GM12878 (cell line): ENCODE results near the gene PCBD1. TPM values are rescaled to one million over a fixed set of nuclear protein-coding genes. Genes with fewer than 3 reads are reported as not detected.

Source experiments
- ATAC-seq: fragments of 200-7000 bp; cut with Tn5 transposase; 3 replicates; pipeline ENCODE4 v1.9.1; 2020; ENCODE audit warnings: mild to moderate bottlenecking, moderate library complexity
- BruUV-seq: library from RNA; stranded (reverse); fragments of 400-500 nt; replicated peaks from 2 replicates; lab custom pipeline; 2021; lab: Mats Ljungman, UMichigan
- CTCF ChIA-PET: fragments of 300-600 bp; sonication (Branson Sonifier 250); formaldehyde crosslinking; extraction: SDS; loops from one replicate; lab custom pipeline; 2021; ENCODE audit warnings: inconsistent platforms; lab: Yijun Ruan, JAX
- POLR2A ChIA-PET: fragments of 350-600 bp; formaldehyde crosslinking; extraction: SDS; loops from one replicate; lab custom pipeline; 2021; ENCODE audit warnings: inconsistent platforms; lab: Charles Lee
- RAD21 ChIA-PET: fragments of 300-600 bp; sonication (Branson Sonifier 250); formaldehyde crosslinking; loops from one replicate; lab custom pipeline; 2023; ENCODE audit warnings: antibody characterized with exemption; ENCODE audit not compliant: unreplicated experiment; lab: Charles Lee
- SMC1A ChIA-PET: fragments of 300-600 bp; sonication (Branson Sonifier 250); formaldehyde crosslinking; loops from one replicate; lab custom pipeline; 2023; ENCODE audit not compliant: unreplicated experiment, uncharacterized antibody; lab: Charles Lee
- DNase-seq: peaks from one replicate; pipeline ENCODE4 v3.0.0-alpha.2; 2011; ENCODE audit warnings: low read depth, low spot score
- FAIRE-seq: peaks from 3 replicates; lab custom pipeline; 2011; peaks lifted over from hg19 to GRCh38; lab: Jason Lieb, UNC
- H2AFZ ChIP-seq: 2 replicates; pipeline ENCODE4 v1.6.0; 2011; ENCODE audit warnings: low read depth, low read length, control low read depth; ENCODE audit not compliant: control insufficient read depth
- H3K27ac ChIP-seq: 2 replicates; pipeline ENCODE4 v1.5.1; 2011; ENCODE audit warnings: control low read depth; ENCODE audit not compliant: control insufficient read depth, insufficient read depth
- H3K27me3 ChIP-seq, 2 experiments: replicated peaks in 1 of 2; 2 replicates each; pipeline versions ENCODE4 v1.6.0 to v1.6.1; 2011; ENCODE audit warnings: low read length in 1 of 2; ENCODE audit not compliant: control insufficient read depth in 2 of 2, insufficient read depth in 2 of 2
- H3K36me3 ChIP-seq, 2 experiments: 2 replicates each; pipeline ENCODE4 v1.5.1; 2011; ENCODE audit warnings: low read length in 1 of 2; ENCODE audit not compliant: control insufficient read depth in 2 of 2, insufficient read depth in 2 of 2
- H3K4me1 ChIP-seq: 2 replicates; pipeline ENCODE4 v1.6.1; 2011; ENCODE audit warnings: mild to moderate bottlenecking, low read length, moderate library complexity, mixed read lengths; ENCODE audit not compliant: control insufficient read depth, insufficient read depth
- H3K4me2 ChIP-seq: 2 replicates; pipeline ENCODE4 v1.6.0; 2011; ENCODE audit warnings: control low read depth; ENCODE audit not compliant: control insufficient read depth, insufficient read depth
- H3K4me3 ChIP-seq: fragments of 200-600 bp; sonication (generic); 2 replicates; pipeline ENCODE4 v1.5.1; 2016
- H3K79me2 ChIP-seq: 2 replicates; pipeline ENCODE4 v1.6.0; 2011; ENCODE audit warnings: low read length; ENCODE audit not compliant: control insufficient read depth, insufficient read depth
- H3K9ac ChIP-seq: 2 replicates; pipeline ENCODE4 v1.8.0; 2011; ENCODE audit warnings: low read length, control low read depth, mixed read lengths; ENCODE audit not compliant: control insufficient read depth, insufficient read depth
- H3K9me3 ChIP-seq: replicated peaks from 3 replicates; pipeline ENCODE4 v1.5.1; 2011; ENCODE audit warnings: mild to moderate bottlenecking, low read length; ENCODE audit not compliant: control insufficient read depth, insufficient read depth
- H4K20me1 ChIP-seq: 2 replicates; pipeline ENCODE4 v1.6.0; 2011; ENCODE audit not compliant: control insufficient read depth, insufficient read depth
- BHLHE40 ChIP-seq, 2 experiments: fragments of 450-650 bp in 1 of 2; IDR thresholded peaks; 2 replicates each; pipeline ENCODE4 v1.6.1; 2011 to 2017; ENCODE audit warnings: low read depth in 2 of 2, borderline replicate concordance in 1 of 2, improper control_type of control experiment in 1 of 2, low read length in 1 of 2, mild to moderate bottlenecking in 1 of 2
- CREM ChIP-seq: IDR thresholded peaks from 2 replicates; pipeline ENCODE4 v1.6.1; 2014; ENCODE audit warnings: antibody characterized with exemption, low read depth
- EZH2 ChIP-seq: IDR thresholded peaks from 2 replicates; pipeline ENCODE4 v1.6.1; 2012; ENCODE audit warnings: low read depth, mild to moderate bottlenecking, control low read depth, inconsistent platforms, low read length, borderline replicate concordance; ENCODE audit not compliant: control insufficient read depth
- HDGF ChIP-seq: fragments of 450-650 bp; IDR thresholded peaks from 2 replicates; pipeline ENCODE4 v1.6.1; 2016; ENCODE audit warnings: antibody characterized with exemption
- JUNB ChIP-seq: IDR thresholded peaks from 2 replicates; pipeline ENCODE4 v1.6.1; 2016; ENCODE audit warnings: antibody characterized with exemption, mild to moderate bottlenecking
- NKRF ChIP-seq: fragments of 450-650 bp; conservative IDR thresholded peaks from 2 replicates; pipeline ENCODE4 v1.6.1; 2017; ENCODE audit warnings: mild to moderate bottlenecking, moderate library complexity
- NR2C1 ChIP-seq: fragments of 450-650 bp; IDR thresholded peaks from 2 replicates; pipeline ENCODE4 v1.6.1; 2017; ENCODE audit warnings: antibody characterized with exemption, mild to moderate bottlenecking, moderate library complexity
- PAX8 ChIP-seq: fragments of 450-650 bp; IDR thresholded peaks from 2 replicates; pipeline ENCODE4 v1.6.1; 2017; ENCODE audit warnings: mild to moderate bottlenecking, moderate library complexity
- POLR2A ChIP-seq: IDR thresholded peaks from 2 replicates; pipeline ENCODE4 v1.6.1; 2011; ENCODE audit warnings: low read depth, mild to moderate bottlenecking, low read length
- STAT1 ChIP-seq: fragments of 450-650 bp; conservative IDR thresholded peaks from 2 replicates; pipeline ENCODE4 v1.6.1; 2014; ENCODE audit warnings: antibody characterized with exemption, mild to moderate bottlenecking
- ZBED1 ChIP-seq: IDR thresholded peaks from 2 replicates; pipeline ENCODE4 v1.6.1; 2016; ENCODE audit warnings: borderline replicate concordance
- ZBTB40 ChIP-seq: fragments of 450-650 bp; IDR thresholded peaks from 2 replicates; pipeline ENCODE4 v1.6.1; 2016; ENCODE audit warnings: mild to moderate bottlenecking, moderate library complexity, borderline replicate concordance
- ZNF24 ChIP-seq: fragments of 450-650 bp; IDR thresholded peaks from 2 replicates; pipeline ENCODE4 v1.6.1; 2017; ENCODE audit warnings: antibody characterized with exemption, mild to moderate bottlenecking
- ZNF384 ChIP-seq: IDR thresholded peaks from 2 replicates; pipeline ENCODE4 v1.6.1; 2012; ENCODE audit warnings: low read depth, mild to moderate bottlenecking, low read length, improper control_type of control experiment, borderline replicate concordance
- WGBS: methylation state at CpG from one replicate; pipeline ENCODE4 v1.1.6; 2016; ENCODE audit warnings: low lambda C conversion rate; ENCODE audit not compliant: insufficient replicate concordance, insufficient coverage; ENCODE audit errors: missing lambda C conversion rate; 5-methylcytosine and 5-hydroxymethylcytosine counted together
- in situ Hi-C: fragments of 300-500 bp; cut with MboI; formaldehyde crosslinking; loops from 9 replicates; pipeline ENCODE4 v1.14.3; 2018; ENCODE audit warnings: mixed read lengths
- intact Hi-C: fragments of 100-400 bp; cut with micrococcal nuclease; formaldehyde crosslinking; loops from one replicate; pipeline ENCODE4 v1.14.2; 2022; ENCODE audit not compliant: unreplicated experiment
- polyA plus RNA-seq, 11 experiments: library from polyadenylated mRNA; depleted of rRNA in 4 of 11; unstranded in 6 of 11; stranded (reverse) in 5 of 11; fragments of >200 nt; fragmentation: Nextera tagmentation in 4 of 11; fragmentation: Illumina TruSeq in 1 of 11; extraction: Ambion mirVana in 4 of 11; extraction: Trizol in 1 of 11; gene quantifications; 1 replicate in 1 of 11; 2 replicates in 10 of 11; pipeline versions ENCODE4 v1.2.1 to v1.2.3, GENCODE V29; 2011 to 2016; ENCODE audit warnings: inconsistent platforms in 2 of 11, missing spikeins in 2 of 11, low read depth in 1 of 11
- total RNA-seq, 4 experiments: library from RNA; depleted of rRNA in 3 of 4; stranded (reverse); fragments of >200 nt in 3 of 4; fragmentation: Illumina TruSeq in 1 of 4; extraction: Trizol in 1 of 4; gene quantifications; 2 replicates each; pipeline versions ENCODE4 v1.2.1 to v1.2.3, GENCODE V29; 2013 to 2021

PCBD1 gene
- total and polyA plus RNA-seq, 10 of the 15 experiments (the other 5 are each of a cell fraction or from before 2014, with no cell fraction given) = 5.6 to 66.8 (median 34.2) TPM

DNA sequence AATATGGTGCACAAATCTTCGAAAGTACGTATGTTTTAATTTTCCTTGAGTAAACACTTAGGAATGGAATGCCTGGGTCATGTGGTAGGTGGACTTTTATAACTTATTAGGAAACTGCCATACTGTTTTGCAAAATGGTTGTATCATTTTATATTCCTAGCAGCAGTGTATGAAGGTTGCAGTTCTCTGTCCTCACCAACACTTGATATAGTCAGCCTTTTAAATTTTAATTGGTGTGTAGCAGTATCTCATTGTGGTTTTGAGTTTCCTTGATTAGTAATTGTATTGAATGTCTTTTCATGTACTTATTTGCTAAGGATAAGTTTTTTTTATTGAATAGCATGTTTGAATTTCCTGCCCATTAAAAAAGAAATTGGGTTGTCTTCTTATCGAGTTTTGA lies 926 bp upstream of the PCBD1 start:
- Histone ChIP-seq H3K9me3 (no peaks in the 10 kb centered on the region), H2AFZ (peak overlapping the region; percentile 22; the same call in 1 of the 2 replicates), H3K9ac (no peak overlapping the region), H3K79me2 (no peaks in the 10 kb centered on the region), H3K27me3 (no peaks in the 10 kb centered on the region), H4K20me1 (no peaks in the 10 kb centered on the region), H3K36me3 (peaks cover 0 to 1% of the 10 kb centered on the region in 2 experiments; a peak in 2 of 4 replicates), H3K4me1 (peaks cover 6% of the 10 kb centered on the region; the same call in 1 of the 2 replicates), H3K27ac (no peak overlapping the region), H3K4me2 (peak overlapping the region; percentile 94), H3K4me3 (peak overlapping the region; percentile 71; the same call in 1 of the 2 replicates)
- ChIA-PET CTCF (no interaction called here), SMC1A (interaction anchor here (1.6 kb wide), 1 partner anchor 10 kb away, joined by 5 read pairs; no protein-coding TSS in a partner anchor), RAD21 (no interaction called here), POLR2A (no interaction called here)
- no TSS peak for BruUV-seq
- intact Hi-C loops (loop anchor here (10.0 kb wide), 1 partner anchor 424 kb away; no protein-coding TSS in a partner anchor), in situ Hi-C loops (loop anchor here (10.0 kb wide), 1 partner anchor 424 kb away; no protein-coding TSS in a partner anchor)
- DNase-seq = no peak
- 95% methylated on average over 3 of the region's 3 CpGs for WGBS
- FAIRE-seq = no peak
- no peak for TF ChIP-seq NR2C1
- no peak for TF ChIP-seq ZBTB40
- no peak for TF ChIP-seq NKRF
- TF ChIP-seq BHLHE40 (IDR thresholded peaks at IDR 0.05; ENCODE audit: borderline replicate concordance in 1 of 2, low read depth in 2 of 2, low read length in 1 of 2) = no peak
- no peak for TF ChIP-seq POLR2A
- TF ChIP-seq JUNB = no peak
- TF ChIP-seq CREM = no peak
- no peak for TF ChIP-seq ZBED1
- no peak for TF ChIP-seq PAX8
- TF ChIP-seq ZNF24 = no peak
- no peak for TF ChIP-seq STAT1
- no peak for TF ChIP-seq EZH2
- TF ChIP-seq ZNF384 = no peak
- TF ChIP-seq HDGF = no peak
- no peak for ATAC-seq
